ENCODE results near the gene C20orf141.
A peak's percentile ranks its signal among the peaks of the same experiment; 100 is the strongest.

The C20orf141 gene

DNA sequence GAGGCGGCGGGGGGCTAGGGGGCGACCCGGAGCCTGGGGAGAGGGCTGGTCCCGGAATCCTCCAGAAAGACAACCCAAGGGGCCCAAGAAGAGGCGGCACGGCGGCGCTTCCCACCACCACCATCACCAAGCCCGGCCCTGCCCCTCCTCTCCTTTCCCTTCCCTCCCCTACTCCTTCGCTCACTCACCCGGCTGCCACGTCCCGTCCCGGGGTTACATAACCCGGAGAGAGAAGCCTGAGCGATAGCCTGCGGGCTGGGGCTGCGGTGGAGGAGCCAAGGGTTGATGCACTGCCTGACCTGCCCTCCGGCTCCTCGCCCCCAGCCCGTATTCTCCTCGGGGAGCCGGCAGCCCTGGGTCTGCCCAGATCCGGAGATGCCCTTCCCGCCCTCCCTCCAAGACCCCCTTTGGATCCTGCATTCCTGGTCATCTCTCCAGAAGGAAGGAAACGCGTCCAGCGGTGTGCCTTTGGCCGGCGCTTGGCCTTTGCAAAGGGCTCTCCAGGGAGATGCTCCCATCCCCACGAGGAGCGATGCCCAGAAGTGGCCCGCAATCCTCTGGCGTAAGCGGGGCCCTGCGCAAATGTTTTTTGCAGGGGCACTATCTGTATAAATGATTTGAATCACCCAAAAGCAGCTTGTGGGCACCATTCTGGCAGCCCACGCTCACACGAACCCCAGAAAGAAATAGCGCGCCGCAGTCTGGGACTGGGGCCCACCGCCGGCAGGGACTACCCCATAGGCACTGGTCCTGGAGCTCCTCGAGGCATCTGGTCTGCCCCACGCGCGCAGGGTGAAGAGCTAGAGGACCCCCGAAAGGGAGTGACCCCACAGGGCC is 9.7 kb upstream of the C20orf141 start:
- Histone ChIP-seq H3K27ac (replicated peaks) (no peak overlapping the region), H3K4me3 (replicated peaks; ENCODE audit: insufficient read depth, low read length) (no peak overlapping the region), H3K27me3 (ENCODE audit: insufficient read depth, poor library complexity, severe bottlenecking) (peaks cover 33% of the 10 kb centered on the region)
- DNase-seq (ENCODE audit: low read depth in 1 of 2, low spot score in 1 of 2), result peak in 1 of 2 experiments; percentile 18
- TF ChIP-seq, protein P1, sequence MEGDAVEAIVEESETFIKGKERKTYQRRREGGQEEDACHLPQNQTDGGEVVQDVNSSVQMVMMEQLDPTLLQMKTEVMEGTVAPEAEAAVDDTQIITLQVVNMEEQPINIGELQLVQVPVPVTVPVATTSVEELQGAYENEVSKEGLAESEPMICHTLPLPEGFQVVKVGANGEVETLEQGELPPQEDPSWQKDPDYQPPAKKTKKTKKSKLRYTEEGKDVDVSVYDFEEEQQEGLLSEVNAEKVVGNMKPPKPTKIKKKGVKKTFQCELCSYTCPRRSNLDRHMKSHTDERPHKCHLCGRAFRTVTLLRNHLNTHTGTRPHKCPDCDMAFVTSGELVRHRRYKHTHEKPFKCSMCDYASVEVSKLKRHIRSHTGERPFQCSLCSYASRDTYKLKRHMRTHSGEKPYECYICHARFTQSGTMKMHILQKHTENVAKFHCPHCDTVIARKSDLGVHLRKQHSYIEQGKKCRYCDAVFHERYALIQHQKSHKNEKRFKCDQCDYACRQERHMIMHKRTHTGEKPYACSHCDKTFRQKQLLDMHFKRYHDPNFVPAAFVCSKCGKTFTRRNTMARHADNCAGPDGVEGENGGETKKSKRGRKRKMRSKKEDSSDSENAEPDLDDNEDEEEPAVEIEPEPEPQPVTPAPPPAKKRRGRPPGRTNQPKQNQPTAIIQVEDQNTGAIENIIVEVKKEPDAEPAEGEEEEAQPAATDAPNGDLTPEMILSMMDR (IDR thresholded peaks at IDR 0.05; ENCODE audit: insufficient read depth, low read length), result no peak
- TF ChIP-seq SPI1 (IDR thresholded peaks at IDR 0.05; ENCODE audit: borderline replicate concordance, low read depth) (no peak), POLR2AphosphoS5 (IDR thresholded peaks at IDR 0.05; ENCODE audit: low read depth) (no peak), GABPA (IDR thresholded peaks at IDR 0.05; ENCODE audit: low read depth) (no peak)
- TF ChIP-seq, protein P2, sequence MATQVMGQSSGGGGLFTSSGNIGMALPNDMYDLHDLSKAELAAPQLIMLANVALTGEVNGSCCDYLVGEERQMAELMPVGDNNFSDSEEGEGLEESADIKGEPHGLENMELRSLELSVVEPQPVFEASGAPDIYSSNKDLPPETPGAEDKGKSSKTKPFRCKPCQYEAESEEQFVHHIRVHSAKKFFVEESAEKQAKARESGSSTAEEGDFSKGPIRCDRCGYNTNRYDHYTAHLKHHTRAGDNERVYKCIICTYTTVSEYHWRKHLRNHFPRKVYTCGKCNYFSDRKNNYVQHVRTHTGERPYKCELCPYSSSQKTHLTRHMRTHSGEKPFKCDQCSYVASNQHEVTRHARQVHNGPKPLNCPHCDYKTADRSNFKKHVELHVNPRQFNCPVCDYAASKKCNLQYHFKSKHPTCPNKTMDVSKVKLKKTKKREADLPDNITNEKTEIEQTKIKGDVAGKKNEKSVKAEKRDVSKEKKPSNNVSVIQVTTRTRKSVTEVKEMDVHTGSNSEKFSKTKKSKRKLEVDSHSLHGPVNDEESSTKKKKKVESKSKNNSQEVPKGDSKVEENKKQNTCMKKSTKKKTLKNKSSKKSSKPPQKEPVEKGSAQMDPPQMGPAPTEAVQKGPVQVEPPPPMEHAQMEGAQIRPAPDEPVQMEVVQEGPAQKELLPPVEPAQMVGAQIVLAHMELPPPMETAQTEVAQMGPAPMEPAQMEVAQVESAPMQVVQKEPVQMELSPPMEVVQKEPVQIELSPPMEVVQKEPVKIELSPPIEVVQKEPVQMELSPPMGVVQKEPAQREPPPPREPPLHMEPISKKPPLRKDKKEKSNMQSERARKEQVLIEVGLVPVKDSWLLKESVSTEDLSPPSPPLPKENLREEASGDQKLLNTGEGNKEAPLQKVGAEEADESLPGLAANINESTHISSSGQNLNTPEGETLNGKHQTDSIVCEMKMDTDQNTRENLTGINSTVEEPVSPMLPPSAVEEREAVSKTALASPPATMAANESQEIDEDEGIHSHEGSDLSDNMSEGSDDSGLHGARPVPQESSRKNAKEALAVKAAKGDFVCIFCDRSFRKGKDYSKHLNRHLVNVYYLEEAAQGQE (IDR thresholded peaks at IDR 0.05; ENCODE audit: insufficient replicate concordance, low read depth), result no peak

DNA sequence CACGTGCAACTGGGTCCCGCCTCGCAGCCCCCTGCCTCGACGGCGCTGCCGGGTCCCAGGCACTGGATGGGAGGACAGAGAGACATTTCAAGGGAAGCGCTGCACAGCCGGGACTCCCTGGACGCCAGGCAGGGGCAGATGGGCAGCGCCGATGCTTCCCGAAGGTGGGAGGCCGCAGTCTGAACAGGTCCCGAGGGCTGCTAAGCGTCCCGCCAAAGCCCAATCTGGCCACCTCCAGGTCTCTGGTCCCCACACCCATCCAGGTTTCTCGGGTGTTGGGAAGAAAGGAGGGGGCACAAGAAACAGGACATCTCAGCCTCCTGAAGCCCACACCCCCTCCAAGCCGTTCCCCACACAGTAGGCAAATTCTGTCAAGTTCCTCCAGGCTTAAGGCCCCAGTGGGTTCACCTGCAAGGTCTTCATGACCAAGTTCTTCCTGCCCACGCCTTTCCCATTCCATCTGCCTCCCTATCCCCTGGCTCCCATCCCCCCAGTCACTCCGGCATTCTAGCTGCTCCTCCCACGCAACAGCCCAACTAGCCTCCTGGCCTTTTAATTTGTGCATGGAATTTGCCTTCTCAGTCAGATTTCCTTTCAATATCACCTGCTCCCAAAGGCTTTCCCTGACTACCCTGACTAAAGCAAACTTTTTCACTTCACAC is 9.0 kb upstream of the C20orf141 start:
- no peak for DNase-seq (ENCODE audit: low read depth in 1 of 2, low spot score in 1 of 2)
- H3K27ac ChIP-seq (replicated peaks), result no peak overlapping the region
- no peak overlapping the region for H3K4me3 ChIP-seq (replicated peaks; ENCODE audit: insufficient read depth, low read length)
- no peak for TF ChIP-seq POLR2AphosphoS5 (IDR thresholded peaks at IDR 0.05; ENCODE audit: low read depth)
- TF ChIP-seq, protein P2 (IDR thresholded peaks at IDR 0.05; ENCODE audit: insufficient replicate concordance, low read depth), result no peak
- TF ChIP-seq, protein P1 (IDR thresholded peaks at IDR 0.05; ENCODE audit: insufficient read depth, low read length), result no peak
- TF ChIP-seq GABPA (IDR thresholded peaks at IDR 0.05; ENCODE audit: low read depth), result no peak
- TF ChIP-seq SPI1 (IDR thresholded peaks at IDR 0.05; ENCODE audit: borderline replicate concordance, low read depth), result no peak
- peaks cover 31% of the 10 kb centered on the region for H3K27me3 ChIP-seq (ENCODE audit: insufficient read depth, poor library complexity, severe bottlenecking)

DNA sequence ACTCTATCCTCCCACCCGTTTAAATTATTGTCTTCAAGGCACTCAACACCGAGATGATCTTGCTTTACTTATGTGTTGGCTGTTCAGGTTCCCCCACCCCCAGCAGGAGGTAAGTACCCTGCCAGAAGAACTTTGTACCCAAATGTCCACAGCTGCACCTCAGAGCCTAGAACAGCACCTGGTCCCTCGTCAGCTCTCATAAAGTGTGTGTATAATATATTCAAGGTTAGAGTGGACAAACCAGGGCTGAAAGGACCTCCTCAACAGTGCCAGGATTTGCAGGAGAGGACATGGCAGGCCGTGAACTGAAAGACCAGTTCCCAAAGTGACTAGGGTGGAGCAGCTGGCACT is 8.5 kb upstream of the C20orf141 start:
- TF ChIP-seq, protein P1 (IDR thresholded peaks at IDR 0.05; ENCODE audit: insufficient read depth, low read length), result no peak
- TF ChIP-seq SPI1 (IDR thresholded peaks at IDR 0.05; ENCODE audit: borderline replicate concordance, low read depth), result no peak
- no peak for TF ChIP-seq POLR2AphosphoS5 (IDR thresholded peaks at IDR 0.05; ENCODE audit: low read depth)
- no peak for TF ChIP-seq GABPA (IDR thresholded peaks at IDR 0.05; ENCODE audit: low read depth)
- TF ChIP-seq, protein P2 (IDR thresholded peaks at IDR 0.05; ENCODE audit: insufficient replicate concordance, low read depth), result no peak
- no peak overlapping the region for H3K27ac ChIP-seq (replicated peaks)
- no peak overlapping the region for H3K4me3 ChIP-seq (replicated peaks; ENCODE audit: insufficient read depth, low read length)
- H3K27me3 ChIP-seq (ENCODE audit: insufficient read depth, poor library complexity, severe bottlenecking), result peaks cover 32% of the 10 kb centered on the region
- DNase-seq (ENCODE audit: low read depth in 1 of 2, low spot score in 1 of 2), result no peak

Data from HL-60 (cell line).